Thyroid gland (tissue), 4 donors: ENCODE results near the gene MESP2. TPM values are rescaled to one million over a fixed set of nuclear protein-coding genes. Genes with fewer than 3 reads are reported as not detected.

ENCODE experiments used
- DNase-seq, 2 donors: peaks; one replicate each; pipeline ENCODE4 v3.0.0-alpha.2; 2019
- H3K27ac ChIP-seq, 3 donors: fragments of 200-600 bp; sonication (generic); 1 replicate in 2 of 3; 2 replicates in 1 of 3; pipeline ENCODE4 v1.5.1; 2016 to 2019; ENCODE audit warnings: mild to moderate bottlenecking in 1 of 3, moderate library complexity in 1 of 3
- H3K27me3 ChIP-seq: fragments of 200-600 bp; sonication (generic); one replicate; pipeline ENCODE4 v1.5.1; 2019
- H3K36me3 ChIP-seq, 2 donors: fragments of 200-600 bp; sonication (generic); one replicate each; pipeline ENCODE4 v1.5.1; 2016 to 2019
- H3K4me1 ChIP-seq, 2 donors: fragments of 200-600 bp; sonication (generic); one replicate each; pipeline ENCODE4 v1.5.1; 2017 to 2019
- H3K4me3 ChIP-seq, 3 donors: fragments of 200-600 bp; sonication (generic); replicated peaks in 1 of 3; 1 replicate in 2 of 3; 2 replicates in 1 of 3; pipeline ENCODE4 v1.5.1; 2016; ENCODE audit warnings: mild to moderate bottlenecking in 1 of 3
- H3K9me3 ChIP-seq: fragments of 200-600 bp; sonication (generic); one replicate; pipeline ENCODE4 v1.5.1; 2017
- CTCF ChIP-seq, 6 experiments: fragments of 200-600 bp in 3 of 6; fragments of 450-650 bp in 3 of 6; sonication (generic) in 3 of 6; IDR thresholded peaks; one replicate each; pipeline ENCODE4 v1.5.1; 2016 to 2019; ENCODE audit warnings: antibody characterized with exemption in 6 of 6, mild to moderate bottlenecking in 2 of 6, inconsistent platforms in 1 of 6, moderate library complexity in 1 of 6
- POLR2A ChIP-seq, 2 donors: fragments of 450-650 bp; IDR thresholded peaks; one replicate each; pipeline ENCODE4 v1.6.1; 2017; ENCODE audit warnings: antibody characterized with exemption in 2 of 2, mild to moderate bottlenecking in 2 of 2, moderate library complexity in 1 of 2
- WGBS, 2 donors: methylation state at CpG; one replicate each; pipeline ENCODE4 v1.1.5; 2017; 5-methylcytosine and 5-hydroxymethylcytosine counted together
- intact Hi-C: fragments of 100-400 bp; cut with DNase I; formaldehyde crosslinking; loops from one replicate; pipeline ENCODE4 v1.15.1; 2023
- total RNA-seq, 4 donors: library from RNA; depleted of rRNA; stranded (reverse); fragments of >200 nt; gene quantifications; one replicate each; pipeline ENCODE4 v1.2.3, GENCODE V29; 2016

MESP2 gene
- total RNA-seq, 4 donors from 2014 or later = 0.34 to 0.67 TPM; not detected in 2

- peak overlapping the region; percentile 16 to 62 (median 24) for H3K4me3 ChIP-seq
- WGBS, 2 donors = 5 to 12% methylated on average over 11 to 13 of the region's 41 CpGs
- DNase-seq = peak; percentile 77
- no peaks in the 10 kb centered on the region for H3K9me3 ChIP-seq
- intact Hi-C loops = loop anchor here (10.0 kb wide), 1 partner anchor 105 kb away; no protein-coding TSS in a partner anchor
- no peak for TF ChIP-seq CTCF (IDR thresholded peaks at IDR 0.05)
- TF ChIP-seq POLR2A (IDR thresholded peaks at IDR 0.05) = peak in 1 of 2 donors; percentile 34
- H3K27me3 ChIP-seq = no peaks in the 10 kb centered on the region
- no peaks in the 10 kb centered on the region for H3K36me3 ChIP-seq
- H3K4me1 ChIP-seq = peaks cover 0 to 25% of the 10 kb centered on the region in 2 donors
- H3K27ac ChIP-seq = peak overlapping the region in 2 of 3 donors; percentile 48 to 53
Measured at GRCh38 chr15:89749951-89750559, 26.1 kb upstream of the MESP2 start.

GRCh38 chr15:89750560-89751542 lies 25.3 kb upstream of the MESP2 start, which contains the start of gene MESP1:
MESP1 (minus strand) TSS chr15:89751249; CDS start chr15:89751231, 18 bp downstream.
- no peaks in the 10 kb centered on the region for H3K36me3 ChIP-seq
- peaks cover 0 to 31% of the 10 kb centered on the region in 2 donors for H3K4me1 ChIP-seq
- TF ChIP-seq POLR2A (IDR thresholded peaks at IDR 0.05) (peak; percentile 63 to 80), CTCF (IDR thresholded peaks at IDR 0.05) (peak; percentile 60 to 96 (median 73))
- peak within 1 kb of the TSS; percentile 26 to 61 (median 48) for H3K27ac ChIP-seq
- peak within 1 kb of the TSS; percentile 62 to 69 (median 65) for H3K4me3 ChIP-seq
- 5 to 7% methylated on average over 19 to 46 of the region's 114 CpGs for WGBS, 2 donors
- H3K9me3 ChIP-seq = no peaks in the 10 kb centered on the region
- intact Hi-C loops = no loop called here
- no peaks in the 10 kb centered on the region for H3K27me3 ChIP-seq
- peak; percentile 92 to 93 for DNase-seq

GRCh38 chr15:89751748-89752147 lies 24.4 kb upstream of the MESP2 start:
- Histone ChIP-seq H3K27ac (peak overlapping the region in 1 of 3 donors; percentile 12), H3K4me3 (no peak overlapping the region), H3K36me3 (no peaks in the 10 kb centered on the region), H3K4me1 (peaks cover 0 to 31% of the 10 kb centered on the region in 2 donors), H3K9me3 (no peaks in the 10 kb centered on the region), H3K27me3 (no peaks in the 10 kb centered on the region)
- intact Hi-C loops = no loop called here
- DNase-seq = peak; percentile 79 to 85
- no peak for TF ChIP-seq CTCF (IDR thresholded peaks at IDR 0.05)
- no peak for TF ChIP-seq POLR2A (IDR thresholded peaks at IDR 0.05)
- 58 to 64% methylated on average over 5 of the region's 5 CpGs for WGBS, 2 donors

GRCh38 chr15:89753855-89754254 lies 22.3 kb upstream of the MESP2 start:
- no peak overlapping the region for H3K4me3 ChIP-seq
- TF ChIP-seq POLR2A (IDR thresholded peaks at IDR 0.05) (no peak), CTCF (IDR thresholded peaks at IDR 0.05) (no peak)
- no peaks in the 10 kb centered on the region for H3K27me3 ChIP-seq
- 68 to 83% methylated on average over 7 of the region's 7 CpGs for WGBS, 2 donors
- intact Hi-C loops = no loop called here
- H3K27ac ChIP-seq = no peak overlapping the region
- no peaks in the 10 kb centered on the region for H3K9me3 ChIP-seq
- peak in 1 of 2 donors; percentile 27 for DNase-seq
- peaks cover 0 to 31% of the 10 kb centered on the region in 2 donors for H3K4me1 ChIP-seq
- H3K36me3 ChIP-seq = no peaks in the 10 kb centered on the region
